Frontal cortex (tissue), 4 donors: ENCODE data around the gene HOXC11. TPM values are rescaled to one million over a fixed set of nuclear protein-coding genes. Genes with fewer than 3 reads are reported as not detected.
A peak's percentile ranks its signal among the peaks of the same experiment; 100 is the strongest.

Source experiments
- DNase-seq, 2 donors: peaks; one replicate each; pipeline ENCODE4 v3.0.0; 2012; ENCODE audit warnings: low spot score in 2 of 2
- FAIRE-seq: peaks from 2 replicates; lab custom pipeline; 2012; peaks lifted over from hg19 to GRCh38; lab: Jason Lieb, UNC
- total RNA-seq: library from RNA; depleted of rRNA; stranded (reverse); fragments of >200 nt; gene quantifications from one replicate; pipeline ENCODE4 v1.2.3, GENCODE V29; 2014
- donor health status: control.
- donor health status: control.
- donor health status: control.

Gene HOXC11
- total RNA-seq, 1 donor from 2014 or later: not detected

DNA sequence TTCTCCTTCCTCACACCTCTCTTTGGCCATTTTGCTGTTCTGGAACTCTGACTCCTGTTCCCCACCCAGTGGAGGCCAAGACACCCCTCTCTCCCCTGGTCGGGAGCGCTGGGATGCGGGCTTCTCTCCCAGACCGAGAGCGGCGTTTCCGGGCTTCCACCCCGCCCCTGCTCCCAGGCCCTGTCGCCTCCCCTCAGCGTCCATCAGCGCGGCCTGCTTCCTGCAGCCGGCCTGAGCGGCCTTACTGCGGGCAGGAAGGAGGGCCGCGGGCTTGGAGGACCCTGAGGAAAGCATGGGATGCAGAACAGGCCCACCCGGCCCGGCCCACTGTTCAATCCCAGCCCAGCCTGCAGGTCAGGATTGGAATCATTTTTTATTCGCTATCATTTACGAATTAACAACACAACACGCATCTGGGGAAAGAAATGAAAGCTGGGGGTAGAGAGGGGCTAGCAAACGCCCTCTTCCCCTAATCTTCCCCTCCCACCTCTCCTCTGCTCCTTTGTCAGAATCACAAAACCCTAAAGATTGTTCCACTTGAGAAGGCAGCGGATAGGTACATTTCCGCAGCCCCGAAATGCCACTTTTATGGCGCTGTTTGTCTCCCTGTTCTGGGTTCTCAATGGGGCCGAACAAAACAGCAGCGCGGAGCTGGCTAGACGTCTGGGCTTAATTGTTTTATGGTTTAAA, 32.1 kb downstream of the HOXC11 start:
- no peak for FAIRE-seq

DNA sequence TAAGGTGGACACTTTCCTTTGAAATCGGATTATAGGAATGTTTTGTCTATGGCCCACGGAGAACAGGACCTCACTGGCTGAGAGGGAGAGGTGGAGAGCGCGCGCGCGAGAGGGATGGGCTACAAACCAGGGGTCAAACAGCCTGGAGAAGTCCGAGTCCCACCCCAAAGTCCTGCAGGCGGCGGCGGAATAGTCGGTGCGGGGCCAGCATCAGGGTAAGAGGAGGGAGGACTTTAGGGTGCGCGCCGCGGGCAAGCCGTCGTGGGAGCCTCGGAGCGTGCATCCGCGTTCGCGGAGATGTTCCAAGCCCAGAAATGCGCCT, 32.6 kb downstream of the HOXC11 start:
- FAIRE-seq (no peak), DNase-seq (no peak)

More for the DNA sequence above, 32.1 kb downstream of the HOXC11 start:
- DNase-seq: no peak

DNA sequence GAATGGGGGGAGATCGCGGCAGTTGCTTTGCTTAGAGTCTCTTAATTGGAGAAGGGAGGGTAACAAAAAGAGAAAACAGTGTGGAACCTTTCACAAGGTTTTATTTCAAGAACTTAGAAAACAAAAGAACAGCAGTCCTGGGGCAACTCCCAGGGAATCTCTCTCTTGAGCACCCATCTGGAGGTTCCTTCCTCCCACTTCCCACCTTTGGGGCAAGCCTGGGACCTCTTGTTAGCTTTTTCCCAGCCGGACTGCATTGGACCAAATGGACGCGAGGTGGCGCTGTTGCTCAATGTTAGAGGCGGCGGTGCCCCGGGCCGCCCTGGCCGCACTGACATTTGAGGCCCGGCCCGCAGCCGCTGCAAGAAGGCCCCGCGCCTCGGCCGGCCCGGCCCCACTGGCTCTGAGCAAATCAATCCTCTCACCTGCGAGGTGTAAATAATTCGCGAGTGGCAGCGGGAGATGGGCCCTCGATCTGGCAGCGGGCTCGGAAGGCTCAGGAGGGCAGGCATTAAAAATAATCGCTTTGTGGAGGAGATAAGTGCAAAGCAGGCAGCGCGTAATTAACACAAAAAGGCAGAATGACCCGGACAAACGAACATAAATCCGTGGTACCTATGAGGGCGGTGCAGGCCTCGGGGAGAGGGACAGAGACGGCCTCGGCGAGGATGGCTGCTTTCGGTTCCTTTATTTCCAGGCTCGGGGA, 33.1 kb downstream of the HOXC11 start:
- DNase-seq: peak; percentile 90 to 91
- FAIRE-seq: no peak

DNA sequence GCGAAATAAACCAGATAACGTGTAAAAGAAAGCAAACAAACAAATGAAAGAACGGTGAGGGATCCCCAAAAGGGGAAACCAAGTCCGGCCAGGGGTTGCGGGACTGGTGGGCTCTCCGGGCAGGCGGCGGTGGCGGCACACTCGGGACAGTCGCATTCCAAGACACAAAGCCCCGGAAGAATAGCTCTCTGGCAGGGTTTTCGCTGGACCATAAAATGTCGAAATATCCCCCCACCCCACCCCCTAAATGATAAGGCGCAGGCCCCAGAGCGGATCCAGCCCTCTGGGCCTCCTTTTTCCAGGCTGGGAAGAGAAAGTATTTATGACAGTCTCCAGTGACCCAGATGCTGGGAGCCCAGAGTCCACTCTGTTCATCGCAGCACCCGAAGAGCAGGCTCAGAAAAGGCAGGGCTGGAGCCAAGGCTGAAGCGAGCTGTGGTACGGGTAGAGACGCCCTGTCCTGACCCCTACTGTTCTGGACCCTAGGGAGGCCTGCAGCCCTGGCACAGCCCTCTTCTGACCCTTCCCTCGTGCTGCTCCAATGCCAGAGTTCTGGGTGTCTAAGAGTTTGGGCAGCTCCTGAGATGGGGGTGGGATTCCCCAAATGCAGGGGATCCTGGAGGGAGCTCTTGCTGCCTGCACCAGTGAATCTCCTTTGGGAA, 33.8 kb downstream of the HOXC11 start:
- DNase-seq: no peak
- FAIRE-seq: no peak

DNA sequence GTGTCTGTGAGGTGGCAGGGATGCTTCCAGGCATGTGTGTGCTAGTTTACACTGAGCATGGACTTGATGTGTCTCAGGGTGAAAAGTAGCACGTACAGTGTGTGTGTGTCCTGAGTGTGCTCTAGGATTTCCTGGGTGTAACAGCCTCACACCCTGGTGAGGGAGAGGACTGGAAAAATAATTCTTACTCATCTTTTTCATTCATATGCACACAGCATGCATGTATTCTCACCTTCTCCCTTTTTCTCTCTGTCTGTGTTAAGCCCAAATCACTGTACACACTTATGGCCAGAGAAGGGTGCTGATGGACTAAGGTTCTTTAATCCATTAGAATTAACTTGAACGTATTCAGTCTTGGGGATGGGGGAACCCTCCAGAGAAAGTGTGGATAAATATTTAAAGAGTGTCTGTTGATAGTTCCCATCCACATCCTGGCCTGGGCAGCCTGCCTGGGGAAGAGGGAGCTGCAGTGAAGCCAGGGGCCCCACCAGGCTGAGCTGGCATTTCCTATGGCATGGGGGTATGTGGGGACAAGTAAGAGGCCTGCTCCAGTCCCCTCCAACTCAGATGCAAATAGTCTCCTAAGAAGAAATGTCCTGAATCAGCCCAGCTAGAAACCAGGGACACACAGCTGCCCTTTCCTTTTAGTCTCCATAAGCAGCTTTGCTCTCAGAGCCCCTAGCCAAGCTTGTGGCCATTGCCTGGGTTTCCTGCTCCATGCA, 34.8 kb downstream of the HOXC11 start:
- DNase-seq (no peak), FAIRE-seq (no peak)

DNA sequence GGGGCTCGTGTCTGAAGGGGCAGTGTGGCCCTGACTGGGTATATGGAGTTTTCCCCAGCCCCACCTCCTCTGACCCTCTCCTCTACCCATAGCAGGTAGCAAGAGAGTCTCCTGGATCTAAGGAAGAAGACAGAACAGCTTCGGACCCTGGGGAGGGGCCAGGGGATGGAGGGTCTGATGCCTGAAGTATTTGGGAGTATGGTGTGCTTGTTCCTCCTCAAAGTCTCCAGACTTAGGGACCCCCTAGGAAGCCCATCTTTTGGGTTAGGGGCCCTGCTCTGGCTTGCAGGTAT, 35.3 kb downstream of the HOXC11 start:
- DNase-seq: no peak
- no peak for FAIRE-seq

DNA sequence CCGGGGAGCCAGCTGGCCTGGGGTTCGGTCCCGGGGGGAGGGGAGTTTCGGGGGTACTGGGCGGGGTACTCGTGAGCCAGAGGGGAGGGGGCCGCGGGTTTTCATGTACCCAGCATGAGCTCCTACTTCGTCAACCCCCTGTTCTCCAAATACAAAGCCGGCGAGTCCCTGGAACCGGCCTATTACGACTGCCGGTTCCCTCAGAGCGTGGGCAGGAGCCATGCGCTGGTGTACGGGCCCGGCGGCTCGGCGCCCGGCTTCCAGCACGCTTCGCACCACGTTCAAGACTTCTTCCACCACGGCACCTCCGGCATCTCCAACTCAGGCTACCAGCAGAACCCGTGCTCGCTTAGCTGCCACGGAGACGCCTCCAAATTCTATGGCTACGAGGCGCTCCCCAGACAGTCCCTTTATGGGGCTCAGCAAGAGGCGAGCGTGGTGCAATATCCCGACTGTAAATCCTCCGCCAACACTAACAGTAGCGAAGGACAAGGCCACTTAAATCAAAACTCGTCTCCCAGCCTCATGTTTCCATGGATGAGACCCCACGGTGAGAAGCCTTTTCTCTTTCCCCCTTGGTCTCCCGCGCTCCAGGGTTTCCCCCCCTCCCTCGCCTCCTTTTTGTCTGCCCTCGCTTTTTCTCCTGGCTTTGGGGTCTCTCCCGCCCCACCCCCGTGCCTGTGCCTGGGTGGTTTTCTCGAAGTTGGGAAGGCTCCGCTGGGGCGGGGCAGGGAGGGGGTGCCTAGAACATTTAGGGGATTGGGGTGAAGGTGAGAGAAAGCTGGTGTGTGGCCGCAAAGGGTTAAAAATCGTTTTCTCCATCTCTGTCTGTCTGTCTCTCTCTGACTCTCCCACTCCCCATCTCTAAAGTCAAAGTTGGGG, 36.5 kb downstream of the HOXC11 start:
- no peak for FAIRE-seq
- DNase-seq: no peak

DNA sequence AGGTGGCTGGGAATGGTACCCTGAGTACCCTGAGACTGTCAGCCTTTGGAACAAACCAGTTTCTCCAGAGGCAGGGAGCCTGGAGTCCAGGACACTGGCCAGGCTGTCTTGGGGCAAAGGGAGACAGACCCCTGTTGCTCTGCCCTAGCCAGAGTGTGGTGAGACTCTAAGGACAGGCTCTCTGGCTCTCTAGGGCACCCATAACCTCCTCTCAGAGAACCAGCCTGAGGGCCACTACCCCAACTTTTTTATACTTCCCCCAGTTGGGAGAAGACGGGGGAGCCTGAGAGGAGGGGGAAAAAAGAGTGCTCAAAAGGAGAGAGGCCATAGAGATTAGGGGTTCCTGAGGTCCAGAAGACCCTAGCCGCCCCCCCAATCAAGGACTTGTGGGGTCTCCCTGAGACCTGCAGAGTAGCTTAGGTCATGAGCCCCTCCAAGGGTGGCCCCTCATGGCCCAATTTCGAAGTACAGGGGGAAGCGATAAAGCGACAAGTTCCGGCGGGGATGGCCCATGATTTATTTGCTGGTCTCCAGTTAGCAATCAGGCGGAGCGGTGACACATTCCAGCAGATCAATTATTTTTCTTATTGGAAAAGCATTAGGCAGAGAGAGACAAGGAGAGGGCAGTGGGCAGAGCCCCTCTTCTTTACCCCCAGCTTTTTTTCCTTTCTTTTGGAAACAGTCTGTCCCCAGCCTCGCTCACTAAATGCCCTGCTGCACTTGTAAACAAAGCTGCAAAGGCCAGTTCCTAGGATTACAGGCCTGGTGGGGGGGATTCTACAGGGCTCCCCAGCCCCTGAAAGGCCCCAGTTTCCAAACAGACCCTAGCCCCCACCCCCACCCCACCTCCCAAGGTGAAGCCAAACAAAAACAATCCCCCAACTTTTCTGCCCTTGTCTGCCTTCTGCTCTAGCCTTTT, 37.4 kb downstream of the HOXC11 start:
- FAIRE-seq: no peak
- no peak for DNase-seq

DNA sequence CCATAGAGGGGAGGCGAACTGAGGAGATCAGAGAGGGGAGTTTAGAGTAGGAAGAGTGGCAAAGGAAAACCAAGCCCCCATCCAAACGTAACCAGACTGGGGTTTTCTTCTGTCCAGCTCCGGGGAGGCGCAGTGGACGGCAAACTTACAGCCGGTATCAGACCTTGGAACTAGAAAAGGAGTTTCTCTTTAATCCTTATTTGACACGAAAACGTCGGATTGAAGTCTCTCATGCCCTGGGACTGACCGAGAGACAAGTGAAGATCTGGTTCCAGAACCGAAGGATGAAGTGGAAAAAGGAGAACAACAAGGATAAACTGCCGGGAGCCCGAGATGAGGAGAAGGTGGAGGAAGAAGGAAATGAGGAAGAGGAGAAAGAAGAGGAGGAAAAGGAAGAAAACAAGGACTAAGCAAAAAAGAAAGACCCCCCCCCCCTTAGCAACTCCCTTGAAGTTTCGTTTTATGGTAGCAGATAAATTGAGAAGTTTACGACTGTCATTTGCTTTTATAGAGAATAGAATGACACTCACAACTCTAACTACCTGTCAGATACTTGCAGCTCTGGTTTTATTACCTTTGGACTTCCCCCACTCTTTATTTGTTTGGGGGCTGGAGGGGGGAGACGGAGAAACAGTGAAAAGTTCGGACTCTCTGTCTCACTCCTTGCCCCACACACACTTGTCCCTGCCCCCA, 38.2 kb downstream of the HOXC11 start:
- DNase-seq (no peak), FAIRE-seq (no peak)

DNA sequence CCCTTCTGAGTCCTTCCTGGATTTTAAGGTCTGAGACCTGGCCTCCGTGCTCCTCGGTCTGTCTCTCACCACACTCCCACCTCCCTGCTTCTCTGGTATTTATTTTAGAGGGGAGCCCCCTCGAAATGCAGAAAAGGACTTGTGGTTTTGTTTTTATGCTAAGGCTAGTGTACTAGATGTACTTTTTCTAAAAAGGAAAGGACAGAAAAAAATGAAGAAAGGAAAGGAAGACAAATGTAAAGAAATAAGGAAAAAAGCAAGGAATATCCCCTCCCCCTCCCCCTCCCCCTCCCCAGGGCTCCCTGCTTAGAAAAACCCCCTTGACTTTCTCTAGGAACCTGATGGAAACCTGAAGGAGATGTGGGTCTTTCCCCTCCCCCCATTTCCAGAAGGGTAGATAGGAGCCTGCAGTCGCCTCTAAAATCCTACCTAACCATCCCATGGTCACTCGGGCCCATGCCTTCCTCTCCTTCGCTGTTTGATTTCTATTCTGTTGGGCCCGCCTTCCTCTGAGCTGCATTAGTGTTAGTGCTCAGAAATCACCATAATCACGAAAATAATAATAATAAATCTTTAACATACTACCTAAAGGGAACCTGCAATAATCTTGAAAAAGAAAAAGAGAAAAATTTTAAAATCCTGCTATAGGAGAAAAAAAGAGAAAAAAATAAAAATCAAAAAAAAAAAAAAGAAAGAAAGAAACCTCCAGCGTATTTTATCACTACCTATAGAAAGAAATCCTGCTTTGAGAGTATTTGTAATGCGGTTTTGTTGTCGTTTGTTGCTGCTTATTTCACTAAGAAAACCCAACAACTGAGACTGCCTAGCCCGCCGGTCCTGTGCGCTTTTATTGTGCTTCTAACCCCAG, 39.0 kb downstream of the HOXC11 start:
- DNase-seq (no peak), FAIRE-seq (no peak)

DNA sequence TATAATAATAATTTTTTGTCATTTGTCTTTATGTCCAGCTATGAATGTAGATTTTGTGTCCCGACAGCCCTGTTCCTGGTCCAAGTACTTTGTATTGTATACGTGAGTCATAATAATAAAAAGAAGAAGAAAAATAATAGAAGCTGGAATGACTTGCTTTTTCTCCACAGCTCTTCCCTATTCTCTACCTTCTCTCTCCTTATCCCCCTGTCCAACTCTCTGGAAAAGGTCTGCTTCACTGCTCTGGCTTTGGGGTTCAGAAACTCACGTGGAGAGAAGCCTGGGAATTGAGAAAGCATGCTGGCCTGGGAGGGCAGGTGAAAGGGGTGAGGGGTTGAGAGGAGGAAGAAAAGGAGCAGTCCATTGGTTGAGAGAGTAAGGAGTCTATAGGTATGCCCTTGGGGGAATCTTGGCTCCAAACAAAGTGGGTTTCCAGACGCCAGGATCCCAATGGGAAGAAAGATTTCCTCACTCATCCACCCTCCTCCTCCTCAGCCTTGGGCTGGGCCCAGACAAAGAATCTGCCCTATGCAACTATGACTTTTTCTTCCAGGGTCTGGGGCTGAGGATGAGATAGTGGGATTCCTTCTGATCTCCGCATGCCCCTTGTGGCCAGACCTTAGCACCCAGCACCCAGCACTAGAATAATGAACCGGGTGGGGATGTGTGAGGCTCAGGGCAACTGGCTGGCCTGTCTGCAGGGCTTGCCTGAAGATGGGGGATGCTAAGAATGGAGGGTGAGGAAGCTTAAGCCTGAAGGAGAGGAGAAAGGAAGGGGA, 39.9 kb downstream of the HOXC11 start:
- DNase-seq (no peak), FAIRE-seq (no peak)

DNA sequence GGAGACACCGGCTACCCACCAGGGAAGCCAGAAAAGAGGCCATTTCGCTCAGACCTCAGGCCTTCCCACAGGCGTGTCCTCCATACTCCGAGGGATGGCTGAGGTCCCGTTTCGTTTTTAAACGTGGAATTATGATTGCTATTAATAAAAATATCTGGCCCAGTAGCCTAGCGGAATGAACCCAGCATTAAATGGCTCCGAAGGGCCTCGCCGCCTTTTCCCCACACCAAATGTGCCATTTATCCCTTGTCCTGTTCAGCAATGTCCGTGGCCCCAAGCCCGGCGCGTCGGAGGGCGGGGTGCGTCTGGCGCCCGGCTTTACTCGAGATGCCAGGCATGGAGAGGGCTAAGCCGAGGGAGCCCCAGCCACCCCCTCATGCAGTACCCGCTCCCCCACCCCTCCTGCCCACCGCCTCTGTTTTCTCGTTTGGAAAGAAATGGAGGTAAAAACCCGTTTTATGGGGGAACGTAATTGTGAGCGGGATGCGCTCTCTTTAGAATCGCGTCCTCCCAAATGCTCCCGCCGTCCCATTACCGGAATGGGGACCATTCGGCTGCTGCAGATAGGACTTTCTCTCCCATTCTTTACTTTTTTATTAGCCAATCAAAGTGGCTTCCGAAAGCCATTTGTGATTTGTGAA, 41.6 kb downstream of the HOXC11 start:
- no peak for DNase-seq
- FAIRE-seq: no peak

DNA sequence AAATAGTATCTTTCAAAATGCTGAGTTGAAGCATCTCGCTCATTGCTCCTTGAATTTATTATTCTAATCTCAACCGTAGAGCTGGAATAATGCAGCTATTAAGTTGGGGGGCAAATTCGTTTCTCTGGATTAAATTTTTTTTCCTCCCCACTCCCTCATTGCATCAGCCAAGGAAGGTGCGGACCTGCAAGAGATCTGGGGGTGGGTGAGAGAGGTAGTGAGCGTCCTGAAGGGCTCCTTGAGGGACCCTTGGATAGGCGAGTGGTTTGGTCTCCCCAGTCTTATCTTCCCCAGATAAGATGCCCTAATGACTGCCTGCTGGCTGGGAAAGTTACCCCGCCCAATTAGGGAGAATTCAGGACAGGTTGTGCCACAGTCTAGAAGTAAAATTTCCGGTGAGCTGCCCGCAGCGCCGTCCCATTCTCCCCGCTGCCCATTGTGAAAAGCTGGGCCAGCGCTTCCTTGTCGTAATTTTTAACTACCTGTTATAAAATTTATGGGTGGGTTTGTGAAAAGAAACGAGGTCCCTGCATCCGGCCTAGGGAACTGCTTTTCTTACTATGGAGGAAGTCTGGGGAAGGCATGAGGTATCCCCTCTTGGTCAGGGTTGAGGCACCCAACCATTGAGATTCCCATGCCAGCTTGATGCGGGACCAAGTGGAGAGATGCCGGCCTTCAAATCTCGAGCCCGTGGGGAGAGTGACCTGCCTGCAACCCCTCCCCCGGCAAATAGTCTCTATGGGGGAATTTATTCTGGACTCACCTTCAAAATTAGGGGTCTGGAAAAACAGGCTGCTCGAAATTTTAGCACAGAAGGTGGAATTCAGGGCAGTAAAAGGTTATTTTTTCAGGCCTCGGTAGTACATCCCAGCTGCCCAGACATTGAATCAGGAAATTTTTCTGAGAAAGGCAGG, 42.3 kb downstream of the HOXC11 start:
- DNase-seq: no peak
- FAIRE-seq: no peak

DNA sequence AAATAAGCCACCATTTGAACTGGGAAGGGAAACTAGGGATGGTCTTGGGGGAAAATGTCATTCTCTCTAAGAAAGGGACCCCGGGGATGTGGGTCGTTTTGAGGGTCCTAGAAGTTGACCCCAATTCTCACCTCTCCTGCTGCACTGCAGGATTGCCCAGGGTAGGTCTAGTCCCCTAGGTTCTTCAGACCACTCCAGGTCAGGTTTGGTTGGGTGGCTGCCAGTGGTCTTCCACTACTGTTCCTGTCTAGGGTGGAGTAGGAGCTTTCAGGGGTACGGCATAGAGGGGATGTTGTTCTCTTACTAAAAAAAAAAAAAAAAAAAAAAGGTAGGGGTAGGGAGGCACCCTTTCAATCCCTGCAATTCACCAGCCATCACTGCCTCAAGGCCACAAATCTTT, 43.1 kb downstream of the HOXC11 start:
- FAIRE-seq (no peak), DNase-seq (no peak)

DNA sequence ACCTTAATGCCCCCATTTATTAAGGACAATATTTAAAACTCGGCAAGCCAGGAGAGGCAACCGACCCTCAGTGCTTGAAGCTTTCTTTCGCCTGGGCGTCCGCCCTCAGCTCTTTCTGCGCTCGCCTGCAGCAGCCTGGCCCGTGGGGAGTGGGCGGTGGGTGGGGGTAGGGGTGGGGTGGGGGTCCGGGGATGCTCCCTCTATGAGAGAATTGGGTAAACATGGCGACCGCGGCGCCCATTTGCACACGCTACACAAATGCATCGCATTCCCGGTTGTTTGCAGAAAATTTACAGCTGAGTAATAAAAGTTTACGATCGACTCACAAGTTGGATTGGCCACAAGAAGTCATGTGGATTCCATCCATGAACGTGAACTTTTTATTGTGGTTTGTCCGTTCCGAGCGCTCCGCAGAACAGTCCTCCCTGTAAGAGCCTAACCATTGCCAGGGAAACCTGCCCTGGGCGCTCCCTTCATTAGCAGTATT, 43.6 kb downstream of the HOXC11 start:
- DNase-seq (no peak), FAIRE-seq (no peak)
